GM13976 (cell line): ENCODE measurements around the gene CDK7.

Experiments used
- DNase-seq: peaks from one replicate; pipeline ENCODE4 v3.0.0; 2012; ENCODE audit warnings: low spot score
- in situ Hi-C: fragments of 300-500 bp; cut with MboI; formaldehyde crosslinking; loops from one replicate; pipeline ENCODE4 v1.12.0; 2022; ENCODE audit warnings: low sequenced_read_pairs, mixed read lengths, inconsistent platforms; ENCODE audit not compliant: unreplicated experiment
- TF ChIP-seq, protein P1 (sequence below): IDR thresholded peaks from 2 replicates; pipeline ENCODE4 v1.5.1; 2012; ENCODE audit warnings: borderline replicate concordance, mild to moderate bottlenecking; ENCODE audit not compliant: insufficient read depth; ENCODE audit errors: extremely low read depth, missing control alignments, control extremely low read depth

CDK7 gene

DNA sequence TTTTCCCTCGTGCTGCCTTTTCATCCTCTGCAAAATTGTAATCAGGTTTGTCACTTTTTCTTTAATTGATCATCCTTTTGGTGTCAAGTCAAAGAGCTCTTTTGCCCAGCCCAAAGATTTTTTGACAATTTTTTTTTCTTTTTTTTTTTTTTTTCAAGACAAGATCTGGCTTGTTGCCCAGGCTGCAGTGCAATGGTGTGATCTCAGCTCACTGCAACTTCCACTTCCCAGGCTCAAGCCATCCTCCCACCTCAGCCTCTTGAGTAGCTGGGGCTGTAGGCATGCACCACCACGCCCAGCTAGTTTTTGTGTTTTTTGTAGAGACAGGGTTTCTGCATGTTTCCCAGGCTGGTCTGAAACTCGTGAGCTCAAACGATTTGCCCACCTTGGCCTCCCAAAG lies 36.7 kb downstream of the CDK7 start:
- in situ Hi-C loops = no loop called here
- TF ChIP-seq, protein P1, sequence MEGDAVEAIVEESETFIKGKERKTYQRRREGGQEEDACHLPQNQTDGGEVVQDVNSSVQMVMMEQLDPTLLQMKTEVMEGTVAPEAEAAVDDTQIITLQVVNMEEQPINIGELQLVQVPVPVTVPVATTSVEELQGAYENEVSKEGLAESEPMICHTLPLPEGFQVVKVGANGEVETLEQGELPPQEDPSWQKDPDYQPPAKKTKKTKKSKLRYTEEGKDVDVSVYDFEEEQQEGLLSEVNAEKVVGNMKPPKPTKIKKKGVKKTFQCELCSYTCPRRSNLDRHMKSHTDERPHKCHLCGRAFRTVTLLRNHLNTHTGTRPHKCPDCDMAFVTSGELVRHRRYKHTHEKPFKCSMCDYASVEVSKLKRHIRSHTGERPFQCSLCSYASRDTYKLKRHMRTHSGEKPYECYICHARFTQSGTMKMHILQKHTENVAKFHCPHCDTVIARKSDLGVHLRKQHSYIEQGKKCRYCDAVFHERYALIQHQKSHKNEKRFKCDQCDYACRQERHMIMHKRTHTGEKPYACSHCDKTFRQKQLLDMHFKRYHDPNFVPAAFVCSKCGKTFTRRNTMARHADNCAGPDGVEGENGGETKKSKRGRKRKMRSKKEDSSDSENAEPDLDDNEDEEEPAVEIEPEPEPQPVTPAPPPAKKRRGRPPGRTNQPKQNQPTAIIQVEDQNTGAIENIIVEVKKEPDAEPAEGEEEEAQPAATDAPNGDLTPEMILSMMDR = no peak
- DNase-seq = no peak

DNA sequence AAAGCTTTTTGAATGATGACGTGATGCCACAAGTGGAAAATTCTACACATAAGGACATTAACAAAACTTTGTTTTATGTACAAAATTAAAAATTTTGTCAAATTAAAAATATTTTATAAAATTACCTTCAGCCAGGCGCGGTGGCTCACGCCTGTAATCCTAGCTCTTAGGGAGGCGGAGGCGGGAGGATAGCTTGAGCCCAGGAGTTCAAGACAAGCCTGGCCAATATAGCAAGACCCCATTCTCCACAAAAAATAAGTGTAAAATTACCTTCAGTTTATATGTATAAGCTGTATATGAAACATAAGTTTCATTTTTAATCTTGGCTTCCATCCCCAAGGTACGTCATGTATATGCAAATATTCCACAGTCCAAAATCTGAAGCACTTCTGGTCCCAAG lies 40.9 kb downstream of the CDK7 start:
- in situ Hi-C loops = no loop called here
- TF ChIP-seq, protein P1 = no peak
- no peak for DNase-seq

DNA sequence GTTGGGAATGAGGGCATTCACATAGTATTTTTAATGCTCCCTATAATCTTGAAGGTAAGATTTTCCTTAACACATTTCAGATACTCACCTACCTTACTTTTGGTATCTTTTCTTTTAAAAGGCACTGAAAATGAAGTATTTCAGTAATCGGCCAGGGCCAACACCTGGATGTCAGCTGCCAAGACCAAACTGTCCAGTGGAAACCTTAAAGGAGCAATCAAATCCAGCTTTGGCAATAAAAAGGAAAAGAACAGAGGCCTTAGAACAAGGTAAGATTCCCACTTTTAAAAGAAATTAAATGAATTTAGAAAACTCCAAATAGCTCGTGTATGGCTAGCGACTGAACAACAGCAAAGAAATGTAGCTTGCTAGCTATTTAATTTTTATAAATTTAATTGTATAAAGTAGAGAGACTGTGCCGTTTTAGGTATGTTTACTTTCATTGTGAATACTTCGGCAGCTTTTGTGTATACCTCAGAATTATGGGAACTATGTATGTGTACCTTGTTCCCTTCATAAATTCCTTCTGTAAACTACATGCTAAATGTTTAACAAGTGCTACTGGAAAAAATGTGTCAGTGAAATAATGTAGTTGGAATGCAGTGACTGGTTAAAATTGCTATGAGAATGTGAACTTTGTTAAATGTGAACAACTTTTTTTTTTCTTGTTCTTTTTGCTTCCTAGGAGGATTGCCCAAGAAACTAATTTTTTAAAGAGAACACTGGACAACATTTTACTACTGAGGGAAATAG lies 41.9 kb downstream of the CDK7 start:
- TF ChIP-seq, protein P1 = no peak
- in situ Hi-C loops = no loop called here
- no peak for DNase-seq

DNA sequence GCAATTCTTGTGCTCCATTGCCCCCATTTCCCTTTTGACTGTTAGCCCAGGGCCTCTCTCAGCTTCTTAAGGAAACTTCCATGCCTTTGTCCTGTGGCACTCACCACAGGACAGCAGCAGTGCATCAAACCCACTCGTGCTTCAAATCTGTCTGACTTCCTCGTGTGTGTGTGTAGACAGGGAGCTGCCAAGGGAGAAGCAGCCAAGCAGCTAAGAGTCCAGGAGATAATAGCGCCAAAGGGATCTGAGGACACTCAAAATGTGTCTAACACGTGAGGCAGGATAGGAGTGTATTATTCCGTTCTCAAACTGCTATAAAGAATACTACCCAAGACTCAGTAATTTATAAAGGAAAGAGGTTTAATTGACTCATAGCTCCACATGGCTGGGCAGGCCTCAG lies 44.8 kb downstream of the CDK7 start:
- TF ChIP-seq, protein P1 = no peak
- no peak for DNase-seq
- in situ Hi-C loops = no loop called here

DNA sequence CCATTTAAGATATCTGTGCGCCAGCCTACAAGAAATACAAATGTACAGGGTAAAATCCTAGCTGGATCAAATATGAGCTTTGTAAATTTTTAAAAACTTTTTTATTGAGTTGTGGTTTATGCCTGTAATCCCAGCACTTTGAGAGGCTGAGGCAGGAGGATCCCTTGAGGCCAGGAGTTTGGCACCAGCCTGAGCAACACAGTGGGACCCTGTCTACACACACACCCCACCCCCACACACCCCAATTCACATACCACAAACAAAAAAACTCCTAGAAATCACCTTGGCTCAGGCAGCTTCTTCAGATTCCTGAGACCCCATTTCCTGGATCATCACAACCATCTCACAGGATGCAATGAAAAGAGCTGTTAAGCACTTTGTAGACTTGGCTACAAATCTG lies 46.4 kb downstream of the CDK7 start:
- TF ChIP-seq, protein P1 = no peak
- in situ Hi-C loops = no loop called here
- no peak for DNase-seq

DNA sequence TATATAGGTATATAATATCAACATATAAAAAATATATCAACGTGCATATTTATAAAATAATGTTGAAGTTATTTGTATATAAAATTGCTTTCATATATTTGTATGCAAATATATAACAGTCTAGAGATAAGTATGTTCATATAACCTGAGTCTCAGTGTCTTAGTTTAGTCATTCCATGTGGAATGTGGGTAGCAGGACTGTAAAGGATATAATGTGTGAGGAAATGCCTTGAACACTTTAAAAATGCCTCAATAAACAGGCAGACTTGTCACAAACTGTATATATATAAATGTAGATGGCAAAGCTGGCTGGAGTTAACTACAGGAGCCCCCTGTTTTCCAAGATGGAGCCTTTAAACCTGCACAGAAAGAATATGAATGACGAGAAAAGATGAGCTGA lies 49.5 kb downstream of the CDK7 start:
- TF ChIP-seq, protein P1 = no peak
- in situ Hi-C loops = no loop called here

More for the DNA sequence above, 49.5 kb downstream of the CDK7 start:
- no peak for DNase-seq
